ENCODE results near the gene PSMG4. TPM values are rescaled to one million over a fixed set of nuclear protein-coding genes. Genes with fewer than 3 reads are reported as not detected.

The PSMG4 gene
- total and polyA plus RNA-seq, 8 donors, result 16.9 to 27.5 (median 22.2) TPM

DNA sequence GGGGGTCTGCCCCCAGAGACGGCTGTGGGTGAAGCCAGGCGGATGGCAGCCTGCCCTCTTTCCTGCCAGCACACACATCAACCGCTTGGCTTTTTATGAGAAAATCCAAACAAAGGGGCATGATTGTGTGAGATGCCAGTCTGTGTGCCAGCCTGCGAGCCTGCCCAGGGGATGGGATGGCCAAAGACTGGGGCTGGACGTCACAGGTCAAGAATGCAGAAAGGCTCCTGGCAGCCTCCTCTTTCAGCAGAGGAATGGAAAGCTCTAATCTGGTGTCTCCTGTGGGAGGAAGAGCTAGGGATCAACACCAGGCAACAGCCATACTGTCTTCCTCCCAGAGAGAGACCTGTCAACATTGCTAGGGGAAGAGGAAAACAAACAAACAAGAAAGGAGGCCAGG lies 47.1 kb upstream of the PSMG4 start:
- Histone ChIP-seq H3K4me1 (no peaks in the 10 kb centered on the region), H3K27ac (no peak overlapping the region), H3K27me3 (peaks cover 0 to 20% of the 10 kb centered on the region in 2 donors), H3K4me3 (no peak overlapping the region), H3K9me3 (no peaks in the 10 kb centered on the region), H3K36me3 (no peaks in the 10 kb centered on the region)
- no peak for TF ChIP-seq CTCF (IDR thresholded peaks at IDR 0.05)
- no peak for ATAC-seq
- DNase-seq, result no peak
- intact Hi-C loops (cut with DNase I), result no loop called here

- Histone ChIP-seq H3K4me3 (no peak overlapping the region), H3K9me3 (no peaks in the 10 kb centered on the region), H3K27ac (no peak overlapping the region), H3K36me3 (no peaks in the 10 kb centered on the region), H3K27me3 (peaks cover 0 to 20% of the 10 kb centered on the region in 2 donors), H3K4me1 (no peaks in the 10 kb centered on the region)
- intact Hi-C loops (cut with DNase I), result no loop called here
- no peak for DNase-seq
- ATAC-seq, result no peak
- no peak for TF ChIP-seq CTCF (IDR thresholded peaks at IDR 0.05)
These were observed 46.5 kb upstream of the PSMG4 start for GRCh38 chr6:3212261-3212660.

GRCh38 chr6:3213334-3213695 lies 45.4 kb upstream of the PSMG4 start:
- Histone ChIP-seq H3K27ac (no peak overlapping the region), H3K36me3 (no peaks in the 10 kb centered on the region), H3K27me3 (peaks cover 0 to 13% of the 10 kb centered on the region in 2 donors), H3K4me3 (no peak overlapping the region), H3K9me3 (no peaks in the 10 kb centered on the region), H3K4me1 (no peaks in the 10 kb centered on the region)
- ATAC-seq (no peak), DNase-seq (no peak)
- no peak for TF ChIP-seq CTCF (IDR thresholded peaks at IDR 0.05)
- intact Hi-C loops (cut with DNase I), result no loop called here

- no peak overlapping the region for H3K27ac ChIP-seq
- H3K9me3 ChIP-seq, result no peaks in the 10 kb centered on the region
- DNase-seq (no peak), ATAC-seq (no peak)
- TF ChIP-seq CTCF (IDR thresholded peaks at IDR 0.05), result no peak
- no peaks in the 10 kb centered on the region for H3K4me1 ChIP-seq
- no peaks in the 10 kb centered on the region for H3K36me3 ChIP-seq
- peaks cover 0 to 25% of the 10 kb centered on the region in 2 donors for H3K27me3 ChIP-seq
- intact Hi-C loops (cut with DNase I), result no loop called here
- H3K4me3 ChIP-seq, result no peak overlapping the region
These were observed 43.8 kb upstream of the PSMG4 start for GRCh38 chr6:3214898-3215297.

- Histone ChIP-seq H3K9me3 (no peaks in the 10 kb centered on the region), H3K27ac (no peak overlapping the region), H3K4me1 (no peaks in the 10 kb centered on the region), H3K36me3 (no peaks in the 10 kb centered on the region), H3K27me3 (peaks cover 0 to 29% of the 10 kb centered on the region in 2 donors), H3K4me3 (no peak overlapping the region)
- TF ChIP-seq CTCF (IDR thresholded peaks at IDR 0.05), result no peak
- ATAC-seq (no peak), DNase-seq (no peak)
- intact Hi-C loops (cut with DNase I), result no loop called here
These were observed 41.5 kb upstream of the PSMG4 start for GRCh38 chr6:3217286-3217685.

Data from left lung (tissue), 10 donors.